ENCODE measurements around the gene GLDC.

DNA sequence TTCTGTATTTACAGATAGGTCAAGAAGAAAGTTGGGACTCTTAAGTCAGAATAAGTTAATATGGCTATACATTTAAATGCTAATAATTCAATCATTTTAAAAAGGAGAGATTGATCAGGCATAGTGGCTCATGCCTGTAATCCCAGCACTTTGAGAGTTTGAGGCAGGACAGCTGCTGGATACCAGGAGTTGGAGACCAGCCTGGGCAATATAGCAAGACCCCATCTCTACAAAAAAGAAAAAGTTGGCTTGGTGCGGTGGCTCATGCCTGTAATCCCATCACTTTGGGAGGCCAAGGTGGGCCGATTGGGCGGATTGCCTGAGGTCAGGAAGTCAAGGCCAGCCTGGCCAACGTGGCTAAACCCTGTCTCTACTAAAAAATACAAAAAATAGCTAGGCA, 15.0 kb upstream of the GLDC start:
- TF ChIP-seq, protein P1, sequence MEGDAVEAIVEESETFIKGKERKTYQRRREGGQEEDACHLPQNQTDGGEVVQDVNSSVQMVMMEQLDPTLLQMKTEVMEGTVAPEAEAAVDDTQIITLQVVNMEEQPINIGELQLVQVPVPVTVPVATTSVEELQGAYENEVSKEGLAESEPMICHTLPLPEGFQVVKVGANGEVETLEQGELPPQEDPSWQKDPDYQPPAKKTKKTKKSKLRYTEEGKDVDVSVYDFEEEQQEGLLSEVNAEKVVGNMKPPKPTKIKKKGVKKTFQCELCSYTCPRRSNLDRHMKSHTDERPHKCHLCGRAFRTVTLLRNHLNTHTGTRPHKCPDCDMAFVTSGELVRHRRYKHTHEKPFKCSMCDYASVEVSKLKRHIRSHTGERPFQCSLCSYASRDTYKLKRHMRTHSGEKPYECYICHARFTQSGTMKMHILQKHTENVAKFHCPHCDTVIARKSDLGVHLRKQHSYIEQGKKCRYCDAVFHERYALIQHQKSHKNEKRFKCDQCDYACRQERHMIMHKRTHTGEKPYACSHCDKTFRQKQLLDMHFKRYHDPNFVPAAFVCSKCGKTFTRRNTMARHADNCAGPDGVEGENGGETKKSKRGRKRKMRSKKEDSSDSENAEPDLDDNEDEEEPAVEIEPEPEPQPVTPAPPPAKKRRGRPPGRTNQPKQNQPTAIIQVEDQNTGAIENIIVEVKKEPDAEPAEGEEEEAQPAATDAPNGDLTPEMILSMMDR (IDR thresholded peaks at IDR 0.05): no peak
- no peak for TF ChIP-seq POLR2A (IDR thresholded peaks at IDR 0.05)
